ENCODE measurements around the gene CA11. TPM values are rescaled to one million over a fixed set of nuclear protein-coding genes. Genes with fewer than 3 reads are reported as not detected.

CA11 gene
- total and polyA plus RNA-seq, 2 of the 8 experiments (the other 6 are each of a cell fraction or from before 2014, with no cell fraction given), result 51.7 to 71.4 TPM

GRCh38 chr19:48614436-48615230 is 31.4 kb downstream of the CA11 start, which contains the start of gene FAM83E (continued):
- TF ChIP-seq BACH1 (IDR thresholded peaks at IDR 0.05; ENCODE audit: low read length), result 0 out of 2 replicates have a peak, but pooled peaks have one; percentile 3
- no peak for TF ChIP-seq BRCA1 (IDR thresholded peaks at IDR 0.05; ENCODE audit: low read depth, low read length)
- TF ChIP-seq, protein P1, sequence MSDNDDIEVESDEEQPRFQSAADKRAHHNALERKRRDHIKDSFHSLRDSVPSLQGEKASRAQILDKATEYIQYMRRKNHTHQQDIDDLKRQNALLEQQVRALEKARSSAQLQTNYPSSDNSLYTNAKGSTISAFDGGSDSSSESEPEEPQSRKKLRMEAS (IDR thresholded peaks at IDR 0.05), result peak; percentile 49; the same call in 1 of the 2 replicates
- TF ChIP-seq TBP (IDR thresholded peaks at IDR 0.05; ENCODE audit: low read depth, low read length), result peak; percentile 27; the same call in 1 of the 2 replicates
- TF ChIP-seq, protein P2, sequence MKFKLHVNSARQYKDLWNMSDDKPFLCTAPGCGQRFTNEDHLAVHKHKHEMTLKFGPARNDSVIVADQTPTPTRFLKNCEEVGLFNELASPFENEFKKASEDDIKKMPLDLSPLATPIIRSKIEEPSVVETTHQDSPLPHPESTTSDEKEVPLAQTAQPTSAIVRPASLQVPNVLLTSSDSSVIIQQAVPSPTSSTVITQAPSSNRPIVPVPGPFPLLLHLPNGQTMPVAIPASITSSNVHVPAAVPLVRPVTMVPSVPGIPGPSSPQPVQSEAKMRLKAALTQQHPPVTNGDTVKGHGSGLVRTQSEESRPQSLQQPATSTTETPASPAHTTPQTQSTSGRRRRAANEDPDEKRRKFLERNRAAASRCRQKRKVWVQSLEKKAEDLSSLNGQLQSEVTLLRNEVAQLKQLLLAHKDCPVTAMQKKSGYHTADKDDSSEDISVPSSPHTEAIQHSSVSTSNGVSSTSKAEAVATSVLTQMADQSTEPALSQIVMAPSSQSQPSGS (IDR thresholded peaks at IDR 0.05; ENCODE audit: low read length), result peak; percentile 86

Measured in H1 (cell line).